Prostate gland (tissue), 2 donors: ENCODE measurements around the gene OR11G2.

ENCODE experiments used
- POLR2A ChIP-seq: fragments of 450-650 bp; IDR thresholded peaks from one replicate; pipeline ENCODE4 v1.6.1; 2016; ENCODE audit warnings: antibody characterized with exemption, mild to moderate bottlenecking
- TF ChIP-seq, protein P1 (sequence below), 4 experiments: fragments of 200-600 bp in 2 of 4; fragments of 450-650 bp in 2 of 4; sonication (generic) in 2 of 4; IDR thresholded peaks; 1 replicate in 3 of 4; 2 replicates in 1 of 4; pipeline ENCODE4 v1.5.1; 2016 to 2019; ENCODE audit warnings: antibody characterized with exemption in 4 of 4, mild to moderate bottlenecking in 2 of 4, moderate library complexity in 2 of 4

DNA sequence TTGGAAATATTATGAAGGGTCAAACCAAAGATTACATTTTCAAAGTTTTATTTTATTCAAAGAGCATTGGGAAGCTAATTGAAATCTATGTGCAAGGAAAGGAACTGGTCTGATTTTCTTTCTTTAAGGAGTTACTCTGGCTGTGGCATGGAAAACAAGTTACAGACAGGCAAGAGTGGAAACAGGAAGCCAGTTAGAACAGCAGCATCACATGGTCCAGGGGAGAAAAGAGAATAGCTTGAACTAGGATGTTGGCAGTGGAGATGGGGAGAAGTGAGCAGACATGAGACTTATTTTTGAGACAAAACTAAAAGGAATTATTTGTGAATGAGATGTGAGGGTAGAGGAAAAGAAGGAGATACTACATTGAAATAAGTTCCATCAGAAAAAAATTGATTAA lies 3.4 kb downstream of the OR11G2 start:
- TF ChIP-seq, protein P1, sequence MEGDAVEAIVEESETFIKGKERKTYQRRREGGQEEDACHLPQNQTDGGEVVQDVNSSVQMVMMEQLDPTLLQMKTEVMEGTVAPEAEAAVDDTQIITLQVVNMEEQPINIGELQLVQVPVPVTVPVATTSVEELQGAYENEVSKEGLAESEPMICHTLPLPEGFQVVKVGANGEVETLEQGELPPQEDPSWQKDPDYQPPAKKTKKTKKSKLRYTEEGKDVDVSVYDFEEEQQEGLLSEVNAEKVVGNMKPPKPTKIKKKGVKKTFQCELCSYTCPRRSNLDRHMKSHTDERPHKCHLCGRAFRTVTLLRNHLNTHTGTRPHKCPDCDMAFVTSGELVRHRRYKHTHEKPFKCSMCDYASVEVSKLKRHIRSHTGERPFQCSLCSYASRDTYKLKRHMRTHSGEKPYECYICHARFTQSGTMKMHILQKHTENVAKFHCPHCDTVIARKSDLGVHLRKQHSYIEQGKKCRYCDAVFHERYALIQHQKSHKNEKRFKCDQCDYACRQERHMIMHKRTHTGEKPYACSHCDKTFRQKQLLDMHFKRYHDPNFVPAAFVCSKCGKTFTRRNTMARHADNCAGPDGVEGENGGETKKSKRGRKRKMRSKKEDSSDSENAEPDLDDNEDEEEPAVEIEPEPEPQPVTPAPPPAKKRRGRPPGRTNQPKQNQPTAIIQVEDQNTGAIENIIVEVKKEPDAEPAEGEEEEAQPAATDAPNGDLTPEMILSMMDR (IDR thresholded peaks at IDR 0.05) = no peak
- no peak for TF ChIP-seq POLR2A
